Endometrial microvascular endothelial cells (primary cell): ENCODE results near the gene TTI1. TPM values are rescaled to one million over a fixed set of nuclear protein-coding genes. Genes with fewer than 3 reads are reported as not detected.
"Not testable (repeated sequence)": the region's sequence is repeated elsewhere in the genome, so short reads cannot be mapped to it uniquely, and the experiment has no call there.

Source experiments
- in situ Hi-C: cut with HindIII; loops from 2 replicates; pipeline ENCODE4 v1.10.0; 2017; ENCODE audit warnings: low sequenced_read_pairs, low pct_unique_long_range_greater_than_20kb; ENCODE audit errors: inconsistent ontology term
- total RNA-seq: library from RNA; depleted of rRNA; stranded (reverse); fragments of >200 nt; gene quantifications from one replicate; pipeline ENCODE4 v1.2.3, GENCODE V29; 2015; ENCODE audit errors: inconsistent ontology term

The TTI1 gene
- total RNA-seq, 1 donor from 2014 or later: 22.5 TPM

- in situ Hi-C loops: no loop called here
These were observed 12.0 kb downstream of the TTI1 start for GRCh38 chr20:38021087-38021772.

- in situ Hi-C loops: no loop called here
These were observed 14.9 kb downstream of the TTI1 start for GRCh38 chr20:38018385-38018784.

GRCh38 chr20:38017959-38018358 lies 15.3 kb downstream of the TTI1 start:
- in situ Hi-C loops: no loop called here

- in situ Hi-C loops: no loop called here
These were observed 19.4 kb downstream of the TTI1 start for GRCh38 chr20:38013887-38014286.

GRCh38 chr20:38012332-38012731 lies 20.9 kb downstream of the TTI1 start:
- in situ Hi-C loops: no loop called here

GRCh38 chr20:38011696-38012095 lies 21.6 kb downstream of the TTI1 start:
- in situ Hi-C loops: no loop called here

- in situ Hi-C loops: not testable (repeated sequence)
These were observed 23.8 kb downstream of the TTI1 start for GRCh38 chr20:38009416-38009815.

GRCh38 chr20:38008233-38008944 lies 24.9 kb downstream of the TTI1 start:
- in situ Hi-C loops: no loop called here

- in situ Hi-C loops: no loop called here
These were observed 25.7 kb downstream of the TTI1 start for GRCh38 chr20:38007526-38007925.

- in situ Hi-C loops: no loop called here
These were observed 27.4 kb downstream of the TTI1 start for GRCh38 chr20:38005903-38006302.

GRCh38 chr20:38004416-38004815 lies 28.8 kb downstream of the TTI1 start:
- in situ Hi-C loops: no loop called here

- in situ Hi-C loops: no loop called here
These were observed 30.8 kb downstream of the TTI1 start for GRCh38 chr20:38002422-38002821.

- in situ Hi-C loops: no loop called here
These were observed 31.3 kb downstream of the TTI1 start for GRCh38 chr20:38001981-38002380.

GRCh38 chr20:38001173-38001875 lies 31.9 kb downstream of the TTI1 start:
- in situ Hi-C loops: no loop called here

- in situ Hi-C loops: no loop called here
These were observed 33.0 kb downstream of the TTI1 start for GRCh38 chr20:38000293-38000692.

GRCh38 chr20:37999526-38000263 lies 33.6 kb downstream of the TTI1 start:
- in situ Hi-C loops: loop anchor here (10.0 kb wide), 1 partner anchor 85 kb away; no protein-coding TSS in a partner anchor

GRCh38 chr20:37997516-37997915 lies 35.7 kb downstream of the TTI1 start:
- in situ Hi-C loops: loop anchor here (10.0 kb wide), 1 partner anchor 83 kb away; no protein-coding TSS in a partner anchor

- in situ Hi-C loops: loop anchor here (10.0 kb wide), 1 partner anchor 81 kb away; no protein-coding TSS in a partner anchor
These were observed 37.2 kb downstream of the TTI1 start for GRCh38 chr20:37995856-37996605.
